ENCODE measurements around the gene CFAP54.

DNA sequence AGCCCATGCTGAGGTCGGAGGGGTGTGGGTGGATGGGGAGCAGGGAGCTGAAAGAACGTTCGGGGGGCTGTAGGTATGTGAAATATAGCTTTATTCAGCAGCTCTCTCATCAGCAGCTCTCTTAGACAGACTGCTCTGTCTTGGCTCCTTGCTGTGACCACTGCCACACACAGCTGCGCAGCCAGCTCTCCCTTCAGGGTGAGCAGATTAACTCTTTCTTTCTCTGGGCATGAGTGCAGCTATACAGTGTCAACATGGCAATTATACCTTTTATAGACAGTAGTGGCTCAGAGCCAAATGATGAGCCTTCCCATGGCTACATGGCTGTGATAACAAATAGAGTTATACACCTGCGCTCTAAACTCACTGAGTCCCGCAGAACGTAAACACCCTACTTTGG, 280.0 kb downstream of the CFAP54 start:
- TF ChIP-seq, protein P1, sequence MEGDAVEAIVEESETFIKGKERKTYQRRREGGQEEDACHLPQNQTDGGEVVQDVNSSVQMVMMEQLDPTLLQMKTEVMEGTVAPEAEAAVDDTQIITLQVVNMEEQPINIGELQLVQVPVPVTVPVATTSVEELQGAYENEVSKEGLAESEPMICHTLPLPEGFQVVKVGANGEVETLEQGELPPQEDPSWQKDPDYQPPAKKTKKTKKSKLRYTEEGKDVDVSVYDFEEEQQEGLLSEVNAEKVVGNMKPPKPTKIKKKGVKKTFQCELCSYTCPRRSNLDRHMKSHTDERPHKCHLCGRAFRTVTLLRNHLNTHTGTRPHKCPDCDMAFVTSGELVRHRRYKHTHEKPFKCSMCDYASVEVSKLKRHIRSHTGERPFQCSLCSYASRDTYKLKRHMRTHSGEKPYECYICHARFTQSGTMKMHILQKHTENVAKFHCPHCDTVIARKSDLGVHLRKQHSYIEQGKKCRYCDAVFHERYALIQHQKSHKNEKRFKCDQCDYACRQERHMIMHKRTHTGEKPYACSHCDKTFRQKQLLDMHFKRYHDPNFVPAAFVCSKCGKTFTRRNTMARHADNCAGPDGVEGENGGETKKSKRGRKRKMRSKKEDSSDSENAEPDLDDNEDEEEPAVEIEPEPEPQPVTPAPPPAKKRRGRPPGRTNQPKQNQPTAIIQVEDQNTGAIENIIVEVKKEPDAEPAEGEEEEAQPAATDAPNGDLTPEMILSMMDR (IDR thresholded peaks at IDR 0.05; ENCODE audit: low read length), result no peak
- no peak for TF ChIP-seq EZH2 (IDR thresholded peaks at IDR 0.05; ENCODE audit: borderline replicate concordance, low read length)

Data from OCI-LY1 (cell line).